HG03469 (cell line): Measurements from ENCODE around the gene TPPP2.
"Not testable (repeated sequence)": the region's sequence is repeated elsewhere in the genome, so short reads cannot be mapped to it uniquely, and the experiment has no call there.

Source experiments
- ATAC-seq: cut with Tn5 transposase; IDR thresholded peaks from one replicate; pipeline ENCODE4 v1.9.1; 2021; ENCODE audit warnings: mild to moderate bottlenecking, moderate library complexity, moderate number of reproducible peaks; ENCODE audit not compliant: unreplicated experiment

The TPPP2 gene

DNA sequence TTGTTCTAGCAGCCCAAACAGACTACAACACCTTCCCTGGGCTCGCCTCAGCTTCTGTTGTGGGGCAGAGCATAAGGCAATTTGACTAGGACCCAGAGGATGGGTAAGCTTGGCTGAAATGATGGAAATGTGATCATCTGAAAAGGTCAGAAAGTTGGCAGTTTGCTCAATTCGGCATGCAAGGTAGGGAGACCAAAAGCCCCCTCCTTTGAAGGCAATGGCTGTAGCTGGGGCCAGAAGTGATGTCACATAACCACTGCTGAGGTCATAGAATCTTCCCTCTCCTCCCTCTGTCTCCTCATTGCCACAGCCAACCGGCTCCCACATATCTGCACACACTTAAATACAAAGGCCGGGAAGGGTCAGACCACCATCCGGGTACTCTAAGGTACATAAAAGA is at the start of gene TPPP2:
Gene TPPP2 (plus strand): TSS at position 301 of the 400 bp plus-strand sequence. CDS start 365 bp downstream, outside the sequence.
- no peak for ATAC-seq

DNA sequence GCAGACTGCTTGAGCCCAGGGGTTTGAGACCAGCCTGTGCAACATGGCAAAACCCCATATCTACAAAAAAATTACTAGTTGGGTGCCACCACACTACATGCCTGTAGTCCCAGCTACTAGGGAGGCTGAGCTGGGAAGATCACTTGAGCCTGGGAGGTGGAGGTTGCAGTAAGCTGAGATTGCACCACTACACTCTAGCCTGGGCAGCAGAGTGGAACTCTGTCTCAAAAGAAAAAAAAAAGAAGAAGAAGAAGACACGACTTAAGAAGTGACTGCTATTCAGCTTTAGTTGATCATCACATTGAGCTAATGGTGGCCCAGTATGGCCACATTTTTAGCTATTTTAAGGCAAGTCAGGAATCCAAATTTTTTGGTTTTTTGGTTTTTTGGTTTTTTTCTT is 49.1 kb upstream of the TPPP2 start:
- ATAC-seq, result no peak

DNA sequence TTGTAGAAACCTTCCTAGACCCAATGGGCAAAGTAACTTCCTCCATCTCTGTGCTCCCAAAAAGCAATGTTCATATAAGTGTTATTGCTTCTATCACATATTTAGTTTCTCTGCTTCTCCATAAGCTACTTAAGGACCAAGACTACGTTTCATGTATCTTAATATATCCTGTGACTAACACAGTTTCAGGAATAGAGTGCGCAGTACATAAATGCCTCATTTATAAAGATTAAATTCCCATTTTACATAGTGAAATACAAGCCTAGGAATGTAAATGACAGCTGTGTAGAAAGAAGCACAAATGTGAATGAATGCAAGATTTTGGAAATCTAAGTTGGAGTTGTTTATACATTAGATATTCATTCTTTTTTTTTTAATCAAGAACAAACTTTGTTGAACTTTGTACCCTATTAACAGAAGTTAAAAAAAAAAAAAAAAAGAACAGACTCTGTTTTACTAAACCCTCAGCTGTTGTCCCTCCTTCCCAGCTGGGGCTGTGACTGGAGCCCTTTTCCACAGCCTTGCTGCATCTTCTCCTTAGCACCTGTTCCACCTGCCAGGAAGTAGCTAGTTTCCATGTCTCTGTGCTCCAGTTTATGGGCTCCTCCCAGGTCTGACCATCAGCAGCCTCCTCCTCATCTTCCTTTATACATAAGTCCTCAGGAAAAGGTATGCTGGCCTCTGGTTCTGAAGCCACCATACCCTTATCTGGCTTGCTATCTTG is 47.2 kb upstream of the TPPP2 start:
- no peak for ATAC-seq

DNA sequence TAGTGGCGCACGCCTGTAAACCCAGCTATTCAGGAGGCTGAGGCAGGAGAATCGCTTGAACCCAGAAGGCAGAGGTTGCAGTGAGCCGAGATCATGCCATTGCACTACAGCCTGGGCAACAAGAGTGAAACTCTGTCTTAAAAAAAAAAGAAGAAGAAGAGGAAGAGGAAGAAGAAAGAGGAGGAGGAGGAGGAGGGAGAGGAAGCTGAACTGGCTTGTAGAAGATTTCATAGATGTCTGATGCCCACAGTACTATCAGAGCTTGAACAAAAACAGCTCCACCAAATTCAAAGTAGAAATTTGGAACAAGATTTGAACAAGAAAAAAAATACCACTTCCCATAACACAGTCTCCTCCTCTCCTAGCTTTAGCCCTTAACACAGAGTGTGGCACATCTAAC is 44.4 kb upstream of the TPPP2 start:
- not testable (repeated sequence) for ATAC-seq

DNA sequence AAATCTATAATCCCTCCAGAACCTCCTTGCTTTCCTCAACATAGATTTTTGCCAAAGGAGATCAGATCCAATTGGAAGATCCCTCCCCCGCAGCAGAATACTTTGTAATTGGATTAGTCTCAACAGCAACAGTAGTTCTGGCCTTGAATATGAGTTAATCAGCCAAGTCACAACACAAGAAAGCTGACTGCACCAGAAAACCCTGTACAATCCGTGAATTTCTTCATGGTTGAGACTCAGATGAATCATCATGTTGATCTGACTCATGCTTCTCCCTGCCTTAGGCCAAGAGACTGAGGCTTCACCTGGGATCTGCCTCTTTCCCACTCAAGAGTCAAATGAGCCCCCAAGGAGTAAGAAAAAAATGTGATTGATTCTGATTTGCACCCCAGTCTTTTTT is 43.2 kb upstream of the TPPP2 start:
- ATAC-seq, result no peak

DNA sequence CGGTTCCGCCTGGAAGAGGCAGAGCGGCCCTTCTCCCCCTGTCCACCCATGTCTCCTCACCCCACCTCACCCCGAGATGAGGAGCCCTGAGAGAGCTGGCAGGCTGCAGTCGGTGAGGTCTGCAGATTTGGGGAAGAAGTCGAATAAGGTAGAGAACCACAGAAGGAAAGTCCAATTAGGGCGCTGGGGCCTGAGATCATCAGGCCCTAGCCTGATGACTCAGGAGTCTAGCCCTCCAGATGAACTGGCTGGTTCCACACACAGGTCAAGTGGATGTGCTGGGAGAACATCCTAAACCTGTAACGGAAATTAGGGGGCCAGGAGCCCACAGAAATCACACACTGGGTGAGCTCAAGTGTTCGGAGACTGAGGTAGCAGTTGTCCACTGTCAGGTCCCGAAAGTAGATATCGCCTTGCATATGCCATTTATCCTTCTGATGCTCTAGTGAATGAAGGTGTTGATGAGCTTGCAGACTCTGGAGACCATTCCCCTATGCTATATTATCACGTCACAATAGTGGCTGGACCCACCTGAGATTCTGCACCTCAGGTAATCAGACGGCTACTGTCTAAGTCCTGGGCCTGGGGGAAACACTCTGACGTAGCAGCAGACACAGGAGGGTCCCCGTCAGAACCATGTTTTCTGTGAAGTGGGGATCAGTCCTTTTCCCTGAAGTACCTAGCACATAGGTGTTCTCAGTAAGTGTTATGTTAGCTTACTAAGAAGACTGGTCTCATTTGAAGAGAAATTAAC is 41.1 kb upstream of the TPPP2 start:
- ATAC-seq, result no peak

DNA sequence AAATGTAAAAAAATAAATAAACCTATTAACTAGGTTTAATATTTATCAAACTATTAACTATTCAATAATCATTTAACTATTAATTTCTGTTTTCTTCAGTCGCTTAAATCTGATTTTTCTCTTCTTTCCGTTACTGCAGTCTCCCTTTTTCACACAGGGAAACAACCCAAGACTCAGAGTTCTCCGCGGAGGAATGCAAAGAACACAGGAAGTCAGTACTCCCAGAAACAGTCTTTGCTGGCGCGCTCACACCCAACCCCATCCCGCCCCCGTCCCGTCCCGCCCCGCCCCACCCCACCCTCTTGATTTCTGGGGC is 40.6 kb upstream of the TPPP2 start:
- no peak for ATAC-seq

DNA sequence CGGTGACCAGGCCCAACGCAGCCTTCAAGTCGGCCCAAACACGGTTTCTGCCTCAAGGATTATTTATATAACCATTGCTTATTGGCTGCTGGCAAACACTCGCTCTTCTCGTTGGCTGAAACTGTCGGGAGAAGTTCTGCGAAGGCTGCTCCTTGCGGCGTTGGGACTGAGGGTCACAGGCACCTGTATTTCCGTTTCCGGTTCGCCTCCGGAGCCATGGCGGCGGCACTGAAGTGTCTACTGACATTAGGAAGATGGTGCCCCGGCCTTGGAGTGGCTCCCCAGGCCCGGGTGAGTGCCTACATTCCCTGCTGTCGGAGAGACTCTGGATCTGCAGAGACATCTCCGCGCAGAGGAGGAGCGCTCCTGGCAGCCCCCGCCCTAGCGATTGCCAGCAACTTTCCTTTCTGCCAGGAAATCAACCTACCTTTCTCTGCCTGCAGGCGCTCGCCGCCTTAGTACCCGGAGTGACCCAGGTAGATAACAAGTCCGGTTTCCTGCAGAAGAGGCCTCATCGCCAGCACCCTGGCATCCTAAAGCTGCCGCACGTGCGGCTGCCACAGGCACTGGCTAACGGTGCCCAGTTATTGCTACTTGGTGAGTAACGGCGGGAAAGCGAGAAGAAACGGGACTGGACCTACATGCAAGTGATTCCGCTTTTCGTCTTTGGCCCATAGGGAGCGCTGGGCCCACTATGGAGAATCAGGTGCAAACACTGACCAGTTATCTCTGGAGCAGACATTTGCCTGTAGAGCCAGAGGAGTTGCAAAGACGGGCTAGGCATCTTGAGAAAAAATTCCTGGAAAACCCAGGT is 40.0 kb upstream of the TPPP2 start, which contains the start of gene METTL17:
Gene METTL17 (plus strand): TSS at position 194 of the 814 bp plus-strand sequence. CDS start 23 bp downstream, at position 217.
- peak; percentile 89 for ATAC-seq

DNA sequence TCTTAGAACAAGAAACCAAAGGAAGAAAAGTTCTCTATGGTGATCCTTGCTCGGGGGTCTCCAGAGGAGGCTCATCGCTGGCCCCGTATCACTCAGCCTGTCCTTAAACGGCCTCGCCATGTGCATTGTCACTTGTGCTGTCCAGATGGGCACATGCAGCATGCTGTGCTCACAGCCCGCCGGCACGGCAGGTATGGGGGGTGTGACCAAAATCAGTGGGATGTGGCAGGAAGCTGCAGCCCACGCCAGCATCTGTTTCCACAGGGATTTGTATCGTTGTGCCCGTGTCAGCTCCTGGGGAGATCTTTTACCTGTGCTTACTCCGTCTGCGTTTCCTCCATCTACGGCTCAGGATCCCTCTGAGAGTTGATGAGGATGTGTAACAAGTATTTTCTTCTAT is 33.5 kb upstream of the TPPP2 start:
- ATAC-seq, result no peak

DNA sequence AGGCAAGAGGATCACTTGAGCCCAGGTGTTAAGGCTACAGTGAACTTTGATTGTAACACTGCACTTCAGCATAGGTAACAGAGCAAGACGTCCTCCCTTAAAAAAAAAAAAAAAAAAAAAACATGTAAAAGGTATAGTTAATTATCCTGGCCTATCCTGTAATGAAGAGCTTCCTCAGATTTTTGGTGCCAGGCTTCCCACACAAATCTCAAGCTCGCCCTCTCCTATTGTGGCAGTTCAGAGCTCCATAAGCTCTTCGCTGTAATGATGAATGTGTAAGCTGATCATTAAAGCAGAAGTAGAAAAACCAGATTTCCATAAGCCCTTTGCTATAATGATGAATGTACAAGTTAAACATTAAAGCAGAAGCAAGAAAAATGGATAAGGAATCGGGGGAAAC is 32.9 kb upstream of the TPPP2 start:
- ATAC-seq, result no peak

DNA sequence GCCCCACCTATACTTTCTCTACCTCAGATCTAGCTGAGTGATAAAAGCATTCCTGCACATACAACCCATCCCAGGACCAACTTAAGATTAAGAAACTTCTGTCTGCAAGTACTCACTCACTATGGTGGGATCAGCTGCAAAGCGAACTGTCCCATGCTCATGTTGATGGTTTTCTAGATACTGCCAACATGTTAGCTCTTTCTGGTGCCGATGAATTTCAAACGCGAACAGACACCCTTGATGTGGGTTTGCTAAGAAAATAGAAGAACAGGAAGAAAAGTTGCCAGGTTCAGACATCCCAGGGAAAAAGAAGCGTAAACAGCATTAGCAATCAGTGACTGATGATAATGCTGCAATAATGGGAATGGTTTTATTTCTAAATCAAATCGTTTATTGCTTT is 32.5 kb upstream of the TPPP2 start:
- ATAC-seq, result no peak

DNA sequence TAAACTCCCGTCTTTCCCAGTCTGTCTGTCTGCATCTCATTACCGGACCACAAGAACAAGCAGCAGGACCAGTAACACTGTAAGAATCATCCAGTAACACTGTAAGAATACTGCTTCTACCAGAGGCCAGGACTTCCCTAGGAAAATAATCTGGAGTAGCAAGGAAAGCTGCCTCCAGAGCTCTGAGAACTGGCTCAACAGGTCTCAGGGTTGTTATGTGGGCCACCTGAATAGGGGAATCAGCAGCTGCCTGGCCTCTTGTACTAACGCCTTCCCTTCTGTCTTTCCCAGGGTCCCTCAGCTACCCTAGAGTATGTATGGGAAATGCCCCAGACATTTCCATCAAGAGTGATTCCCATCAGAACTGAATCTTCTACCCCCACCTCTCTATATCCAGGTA is 31.9 kb upstream of the TPPP2 start:
- no peak for ATAC-seq

DNA sequence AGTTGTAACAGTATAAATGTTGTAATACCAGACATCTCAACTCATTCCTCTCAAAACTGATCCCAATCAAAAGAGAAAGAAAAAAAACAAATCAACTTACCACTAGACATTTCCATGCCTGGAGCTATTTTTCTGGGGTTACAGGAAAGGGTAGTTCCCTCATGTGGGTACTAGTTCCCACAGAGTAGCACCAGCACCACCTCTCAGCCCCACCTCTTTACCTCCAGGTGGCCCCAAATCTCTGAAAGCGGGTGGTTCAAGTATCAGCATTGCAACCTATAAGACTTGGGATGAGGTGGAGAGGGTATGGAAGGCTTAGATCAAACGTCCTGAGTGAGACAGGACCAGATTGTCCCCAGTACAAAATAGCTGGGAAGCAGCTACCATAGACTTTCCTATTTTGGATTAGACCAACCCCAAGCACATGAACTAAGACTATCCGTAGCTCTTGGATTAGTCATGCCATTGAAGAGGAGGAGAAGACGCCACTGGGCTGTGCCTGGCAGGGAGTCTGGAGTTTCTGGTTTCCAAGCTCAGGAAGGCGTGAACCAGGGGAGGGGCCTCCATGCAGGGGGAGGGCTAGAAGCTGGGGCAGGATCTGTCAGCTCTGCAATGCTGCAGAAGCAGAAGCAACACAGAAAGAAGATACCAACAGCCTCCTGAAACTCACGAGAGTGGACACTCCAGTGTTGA is 31.2 kb upstream of the TPPP2 start, which contains the start of gene SLC39A2:
Gene SLC39A2 (plus strand): TSS at position 620 of the 693 bp plus-strand sequence. CDS start 154 bp downstream, outside the sequence.
- ATAC-seq, result no peak

DNA sequence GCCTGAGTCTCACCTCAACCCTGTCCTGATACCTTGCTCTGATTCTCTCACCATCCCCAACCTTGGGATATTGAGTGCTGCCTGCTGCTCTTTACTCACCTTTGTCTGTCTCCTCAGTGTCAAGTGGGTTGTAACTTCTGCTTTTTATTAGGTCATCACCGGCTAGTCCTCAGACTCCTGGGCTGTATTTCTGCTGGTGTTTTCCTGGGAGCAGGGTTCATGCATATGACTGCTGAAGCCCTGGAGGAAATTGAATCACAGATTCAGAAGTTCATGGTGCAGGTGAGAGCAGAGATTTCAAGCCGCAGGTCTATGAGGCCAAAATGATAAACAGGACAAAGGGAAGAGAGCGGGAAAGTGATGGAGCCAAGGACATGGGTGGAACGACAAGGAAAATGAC is 30.4 kb upstream of the TPPP2 start:
- ATAC-seq, result no peak

DNA sequence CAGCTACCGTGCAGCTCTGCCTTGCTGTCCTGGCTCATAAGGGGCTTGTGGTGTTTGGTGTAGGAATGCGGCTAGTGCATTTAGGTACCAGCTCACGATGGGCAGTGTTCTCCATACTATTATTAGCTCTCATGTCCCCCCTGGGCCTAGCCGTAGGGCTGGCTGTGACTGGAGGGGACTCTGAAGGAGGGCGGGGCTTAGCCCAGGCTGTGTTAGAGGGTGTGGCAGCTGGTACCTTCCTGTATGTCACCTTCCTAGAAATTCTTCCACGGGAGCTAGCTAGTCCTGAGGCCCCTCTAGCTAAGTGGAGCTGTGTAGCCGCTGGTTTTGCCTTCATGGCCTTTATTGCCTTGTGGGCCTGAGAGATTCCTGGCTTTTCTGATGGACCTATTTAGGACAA is 28.8 kb upstream of the TPPP2 start:
- ATAC-seq, result no peak

DNA sequence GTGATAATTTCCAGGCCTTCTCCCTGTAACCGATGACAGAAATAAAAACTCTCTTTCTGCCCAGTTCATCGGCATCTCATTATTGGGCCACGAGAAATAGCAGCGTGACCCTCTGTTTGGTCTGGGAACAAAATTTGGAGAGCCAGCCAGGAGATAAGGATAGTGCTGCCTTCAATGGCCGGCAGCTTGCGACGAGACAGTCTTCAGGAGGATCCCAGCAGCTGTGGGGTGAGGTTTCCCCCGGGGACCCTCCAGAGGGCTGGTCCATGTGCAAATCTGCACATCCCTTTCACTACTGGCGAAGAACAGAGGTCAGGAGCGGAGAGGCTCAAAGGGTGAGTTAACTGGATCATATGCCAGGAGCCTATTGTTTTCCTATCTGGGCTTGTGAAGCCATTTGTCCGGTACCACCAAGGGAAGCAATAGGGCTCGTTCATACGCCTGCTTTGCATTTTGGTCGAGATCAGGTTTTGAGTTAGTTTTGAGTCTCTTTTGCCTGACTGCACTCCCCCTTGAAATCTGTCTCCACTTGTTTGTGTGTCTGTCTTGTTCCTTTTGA is 26.1 kb upstream of the TPPP2 start:
- ATAC-seq, result no peak

DNA sequence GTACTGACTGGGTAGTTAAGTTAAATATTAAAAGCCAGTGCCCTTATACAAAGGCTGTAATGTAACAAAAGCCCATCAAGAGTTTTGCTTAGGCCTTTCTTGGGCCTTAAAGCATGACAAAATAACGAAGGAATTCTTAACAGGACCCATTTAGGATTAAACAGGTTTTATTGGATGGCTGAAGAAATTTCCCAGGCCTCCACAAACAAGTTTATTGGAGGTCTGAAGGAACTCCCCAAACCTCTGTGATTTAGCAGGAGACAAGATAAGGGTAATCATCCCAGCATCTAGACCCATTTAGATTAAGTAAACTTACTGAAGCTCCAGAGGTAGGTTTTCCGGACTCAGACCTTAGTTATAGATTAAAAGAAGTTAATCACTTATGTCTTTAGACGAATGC is 20.3 kb upstream of the TPPP2 start:
- ATAC-seq, result not testable (repeated sequence)

DNA sequence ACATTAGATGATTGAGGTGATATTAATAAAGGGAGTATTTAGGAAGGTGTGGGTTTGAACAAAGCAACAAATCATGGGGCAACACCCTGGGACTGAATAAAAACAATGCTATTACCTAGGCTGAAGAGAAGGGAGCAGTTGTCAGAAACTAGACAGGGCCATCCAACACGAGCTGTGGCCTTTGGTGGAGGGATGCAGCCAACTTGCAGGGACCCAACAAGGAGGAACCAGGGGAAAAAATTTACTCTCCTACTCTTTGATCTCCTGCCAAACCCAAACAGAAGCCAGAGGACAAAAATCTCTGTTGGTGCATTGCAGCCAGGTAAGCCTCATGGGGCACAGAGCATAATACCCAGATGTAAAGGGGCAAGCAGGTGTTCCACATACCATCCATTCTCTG is 18.9 kb upstream of the TPPP2 start:
- no peak for ATAC-seq

DNA sequence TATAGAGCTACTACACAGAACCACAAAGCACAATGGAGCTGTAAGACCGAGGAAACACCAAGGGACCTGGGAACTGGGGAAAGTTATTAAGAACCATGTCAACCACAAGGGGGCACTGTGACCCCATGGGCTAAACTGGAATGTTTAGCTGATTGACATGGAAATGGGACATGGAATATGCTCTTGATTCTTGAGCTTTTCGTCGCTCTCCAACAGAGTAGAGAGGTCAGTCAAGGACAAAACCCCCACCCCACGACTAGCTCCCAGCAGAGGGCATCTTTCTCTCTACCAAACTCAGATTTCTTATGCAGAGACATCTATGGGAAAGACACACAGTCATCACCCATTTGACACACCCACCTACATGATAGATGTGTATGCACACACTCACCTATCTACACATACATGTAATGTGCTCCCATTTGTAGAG is 15.2 kb upstream of the TPPP2 start:
- no peak for ATAC-seq

DNA sequence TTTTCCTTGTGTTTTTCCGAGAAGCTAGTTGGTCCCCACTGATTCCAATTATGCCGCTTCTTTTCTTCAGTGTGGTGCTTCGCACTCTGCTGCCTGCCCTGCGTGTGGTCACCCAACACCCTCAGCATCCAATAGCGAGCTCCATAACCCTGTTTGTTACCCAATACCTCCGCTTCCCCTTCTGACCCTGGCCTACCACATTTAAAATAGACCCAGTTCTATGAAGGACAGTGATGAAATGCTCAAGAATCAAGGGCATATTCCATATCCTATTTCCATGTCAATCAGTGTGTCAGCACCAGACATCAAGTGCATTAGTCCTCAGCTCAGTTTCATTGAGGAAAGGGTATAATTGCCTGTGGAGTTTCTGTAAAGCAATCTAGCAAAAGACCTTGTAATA is 14.7 kb upstream of the TPPP2 start:
- ATAC-seq, result no peak
